ENCODE measurements around the gene SORBS1.

The SORBS1 gene

DNA sequence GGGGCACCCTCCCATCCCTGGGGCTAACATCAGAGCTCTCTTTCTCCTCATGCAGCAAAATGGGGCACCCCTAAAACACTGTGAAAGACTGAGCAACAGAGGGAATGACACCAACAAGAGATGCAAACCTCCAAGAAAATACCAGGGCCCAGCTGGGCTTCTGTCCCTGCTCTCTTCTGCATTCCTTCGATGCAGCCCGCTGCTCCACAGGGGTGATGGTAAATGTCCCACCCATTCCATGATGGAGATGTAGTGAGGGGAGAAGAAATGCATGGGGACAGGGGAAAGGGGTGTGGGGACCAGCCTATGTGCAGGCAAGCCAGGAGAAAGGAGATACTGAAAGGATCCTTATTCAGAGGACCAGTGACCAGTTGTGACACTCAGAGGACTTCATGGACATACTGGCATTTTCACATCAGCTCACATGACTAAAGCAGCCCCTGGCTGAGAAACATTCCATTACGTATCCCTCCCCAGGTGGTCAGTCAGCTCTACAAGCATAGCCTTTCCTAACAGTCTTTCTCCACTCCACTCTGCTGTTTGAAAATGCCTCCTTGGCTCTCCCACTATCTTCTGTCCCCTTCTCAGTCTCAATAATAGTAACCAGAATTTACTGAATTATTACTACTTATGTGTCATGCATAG is 13.3 kb downstream of the SORBS1 start:
- H3K27me3 ChIP-seq (ENCODE audit: control insufficient read depth, insufficient read depth, low read length): no peaks in the 10 kb centered on the region
- H3K9ac ChIP-seq (ENCODE audit: low read depth, low read length): no peak overlapping the region
- H3K9me3 ChIP-seq (ENCODE audit: control insufficient read depth, insufficient read depth, low read length): no peaks in the 10 kb centered on the region
- H3K4me3 ChIP-seq (ENCODE audit: low read depth, low read length): no peak overlapping the region
- no peaks in the 10 kb centered on the region for H3K36me3 ChIP-seq (ENCODE audit: control insufficient read depth, insufficient read depth, low read length)
- H3K4me1 ChIP-seq (ENCODE audit: control insufficient read depth, insufficient read depth, low read length): peaks cover 41% of the 10 kb centered on the region

DNA sequence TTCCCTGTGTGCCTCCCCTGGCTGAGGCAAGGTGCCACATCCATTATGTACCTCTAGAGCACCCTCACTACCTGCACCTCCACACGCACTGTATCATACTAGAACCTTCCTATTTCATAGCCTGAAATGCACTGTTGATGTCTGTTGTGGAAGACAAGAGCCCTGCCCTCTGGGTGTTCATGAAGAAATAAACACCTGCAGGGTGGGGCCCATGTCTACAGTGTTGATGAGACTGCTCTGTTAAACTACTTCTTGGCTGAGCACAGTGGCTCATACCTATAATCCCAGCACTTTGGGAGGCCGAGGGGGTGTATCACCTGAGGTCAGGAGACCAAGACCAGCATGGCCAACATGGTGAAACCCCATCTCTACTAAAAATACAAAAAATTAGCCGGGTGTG is 14.0 kb downstream of the SORBS1 start:
- H3K4me1 ChIP-seq (ENCODE audit: control insufficient read depth, insufficient read depth, low read length): peaks cover 38% of the 10 kb centered on the region
- H3K9me3 ChIP-seq (ENCODE audit: control insufficient read depth, insufficient read depth, low read length): no peaks in the 10 kb centered on the region

DNA sequence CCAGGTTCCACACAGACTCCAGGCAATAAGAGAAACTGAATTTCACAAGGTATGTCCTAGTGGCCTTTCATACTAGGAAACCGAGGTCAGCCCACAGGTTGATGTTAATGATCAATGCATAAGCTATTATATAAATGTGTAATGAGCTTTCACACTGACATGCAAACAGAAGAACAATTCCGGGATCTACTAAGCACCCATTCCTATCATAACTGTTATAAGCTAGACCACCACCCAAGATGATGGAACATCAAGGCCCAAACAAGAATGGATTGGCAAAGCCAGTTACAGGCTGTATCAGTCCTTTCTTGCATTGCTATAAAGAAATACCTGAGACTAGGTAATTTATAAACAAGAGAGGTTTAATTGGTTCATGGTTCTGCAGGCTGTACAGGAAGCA is 15.2 kb downstream of the SORBS1 start:
- Histone ChIP-seq H3K4me1 (ENCODE audit: control insufficient read depth, insufficient read depth, low read length) (peaks cover 38% of the 10 kb centered on the region), H3K4me3 (ENCODE audit: low read depth, low read length) (no peak overlapping the region), H3K36me3 (ENCODE audit: control insufficient read depth, insufficient read depth, low read length) (no peaks in the 10 kb centered on the region), H3K27me3 (ENCODE audit: control insufficient read depth, insufficient read depth, low read length) (no peaks in the 10 kb centered on the region), H3K9ac (ENCODE audit: low read depth, low read length) (no peak overlapping the region), H3K9me3 (ENCODE audit: control insufficient read depth, insufficient read depth, low read length) (no peaks in the 10 kb centered on the region)

More for the DNA sequence above, 14.0 kb downstream of the SORBS1 start:
- no peaks in the 10 kb centered on the region for H3K27me3 ChIP-seq (ENCODE audit: control insufficient read depth, insufficient read depth, low read length)
- no peak overlapping the region for H3K4me3 ChIP-seq (ENCODE audit: low read depth, low read length)
- H3K9ac ChIP-seq (ENCODE audit: low read depth, low read length): no peak overlapping the region
- H3K36me3 ChIP-seq (ENCODE audit: control insufficient read depth, insufficient read depth, low read length): no peaks in the 10 kb centered on the region

DNA sequence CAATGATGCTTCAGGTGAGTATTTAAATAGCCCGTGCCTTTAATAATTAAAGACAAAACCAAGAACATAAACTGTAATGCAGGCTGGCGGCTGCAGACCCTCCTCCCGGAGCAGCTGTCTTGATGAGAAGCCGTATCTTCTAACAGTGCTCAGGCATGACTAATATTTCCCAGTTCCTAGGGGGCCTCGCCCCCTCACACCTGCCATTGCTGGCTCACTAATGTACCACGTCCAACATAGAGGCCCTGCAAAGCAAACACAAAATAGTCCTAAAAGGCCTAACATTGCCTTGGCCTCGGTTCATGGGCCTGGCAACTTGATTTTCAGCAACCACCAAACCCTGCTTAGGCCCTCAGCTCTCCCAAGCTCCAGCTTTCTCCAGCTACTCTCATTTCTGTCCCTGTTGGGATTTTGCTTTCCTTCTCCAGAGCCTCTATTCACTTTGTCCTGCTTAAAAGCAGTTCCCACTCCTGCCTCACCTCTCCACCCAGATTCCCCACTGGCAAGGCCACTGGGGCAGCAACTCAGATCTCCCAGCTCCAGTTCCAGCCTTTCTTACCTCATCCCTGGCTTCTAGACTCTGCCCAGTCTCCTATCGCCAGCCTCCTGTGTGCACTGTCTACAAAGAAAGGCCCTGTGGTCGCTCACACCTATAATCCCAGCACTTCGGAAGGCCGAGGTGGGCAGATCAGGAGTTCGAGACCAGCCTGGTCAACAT is 16.2 kb downstream of the SORBS1 start:
- H3K9ac ChIP-seq (ENCODE audit: low read depth, low read length): no peak overlapping the region
- H3K9me3 ChIP-seq (ENCODE audit: control insufficient read depth, insufficient read depth, low read length): no peaks in the 10 kb centered on the region
- H3K27me3 ChIP-seq (ENCODE audit: control insufficient read depth, insufficient read depth, low read length): no peaks in the 10 kb centered on the region
- peaks cover 38% of the 10 kb centered on the region for H3K4me1 ChIP-seq (ENCODE audit: control insufficient read depth, insufficient read depth, low read length)
- no peaks in the 10 kb centered on the region for H3K36me3 ChIP-seq (ENCODE audit: control insufficient read depth, insufficient read depth, low read length)
- H3K4me3 ChIP-seq (ENCODE audit: low read depth, low read length): no peak overlapping the region

DNA sequence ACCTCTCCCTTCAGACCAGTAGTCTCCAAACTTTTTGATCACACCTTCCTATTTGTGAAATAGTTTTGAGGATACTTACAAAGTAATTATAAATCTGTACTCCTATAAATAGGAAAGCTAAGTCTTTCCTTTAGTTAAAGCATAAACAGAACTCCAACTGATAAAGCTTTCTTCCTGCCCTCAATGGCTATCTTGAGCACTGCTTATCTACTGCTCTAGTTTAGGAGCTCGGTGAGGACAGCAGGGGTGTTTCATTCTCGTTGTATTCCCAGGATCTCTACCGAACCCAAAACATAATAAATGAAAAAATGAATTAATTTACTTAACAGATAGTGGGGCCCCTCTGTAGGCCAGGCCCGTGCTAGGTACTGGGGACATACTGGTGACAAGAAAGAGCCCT is 17.7 kb downstream of the SORBS1 start:
- Histone ChIP-seq H3K36me3 (ENCODE audit: control insufficient read depth, insufficient read depth, low read length) (no peaks in the 10 kb centered on the region), H3K4me1 (ENCODE audit: control insufficient read depth, insufficient read depth, low read length) (peaks cover 37% of the 10 kb centered on the region), H3K27me3 (ENCODE audit: control insufficient read depth, insufficient read depth, low read length) (no peaks in the 10 kb centered on the region), H3K9me3 (ENCODE audit: control insufficient read depth, insufficient read depth, low read length) (no peaks in the 10 kb centered on the region), H3K9ac (ENCODE audit: low read depth, low read length) (no peak overlapping the region), H3K4me3 (ENCODE audit: low read depth, low read length) (no peak overlapping the region)

DNA sequence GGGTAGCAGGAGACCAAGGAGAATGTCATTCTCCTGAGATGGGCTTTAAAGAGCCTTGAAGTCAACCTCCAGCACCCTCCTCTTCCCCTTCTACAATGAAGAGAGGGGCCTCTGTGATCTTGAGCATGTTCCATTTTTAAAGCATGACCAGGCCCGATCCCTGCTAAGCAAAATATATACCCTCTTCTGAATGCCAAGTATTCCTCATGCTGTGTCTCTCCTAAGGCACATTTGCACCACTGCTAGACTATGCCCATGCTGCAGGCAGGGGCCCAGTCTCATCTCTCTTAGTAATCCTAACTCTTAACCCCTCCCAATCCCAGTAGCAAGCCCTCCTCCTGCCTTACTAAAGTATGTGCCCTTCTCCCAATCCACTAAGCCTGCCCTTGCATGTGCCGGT is 18.4 kb downstream of the SORBS1 start:
- Histone ChIP-seq H3K4me3 (ENCODE audit: low read depth, low read length) (no peak overlapping the region), H3K27me3 (ENCODE audit: control insufficient read depth, insufficient read depth, low read length) (no peaks in the 10 kb centered on the region), H3K9me3 (ENCODE audit: control insufficient read depth, insufficient read depth, low read length) (no peaks in the 10 kb centered on the region), H3K9ac (ENCODE audit: low read depth, low read length) (no peak overlapping the region), H3K36me3 (ENCODE audit: control insufficient read depth, insufficient read depth, low read length) (no peaks in the 10 kb centered on the region), H3K4me1 (ENCODE audit: control insufficient read depth, insufficient read depth, low read length) (peaks cover 34% of the 10 kb centered on the region)

DNA sequence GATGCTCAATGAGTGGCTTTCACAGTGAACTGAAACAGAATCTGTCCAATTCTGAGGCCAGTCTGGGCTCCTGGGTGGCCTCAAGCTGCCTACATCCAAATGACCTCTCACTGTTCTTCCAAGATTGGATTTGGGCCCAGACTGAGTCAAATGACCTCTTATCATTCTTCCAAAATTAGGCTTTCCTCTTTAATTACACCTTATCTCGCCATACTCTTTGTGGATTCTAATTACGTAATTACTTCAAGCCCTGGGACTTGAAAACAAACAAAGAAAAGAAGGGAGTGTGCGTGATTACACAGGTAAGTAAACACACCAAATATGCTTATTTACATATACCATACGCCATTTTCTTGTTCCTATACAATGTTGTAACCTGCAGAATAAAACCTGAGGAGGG is 18.8 kb downstream of the SORBS1 start:
- Histone ChIP-seq H3K27me3 (ENCODE audit: control insufficient read depth, insufficient read depth, low read length) (no peaks in the 10 kb centered on the region), H3K4me3 (ENCODE audit: low read depth, low read length) (no peak overlapping the region), H3K4me1 (ENCODE audit: control insufficient read depth, insufficient read depth, low read length) (peaks cover 34% of the 10 kb centered on the region), H3K9me3 (ENCODE audit: control insufficient read depth, insufficient read depth, low read length) (no peaks in the 10 kb centered on the region), H3K36me3 (ENCODE audit: control insufficient read depth, insufficient read depth, low read length) (no peaks in the 10 kb centered on the region), H3K9ac (ENCODE audit: low read depth, low read length) (no peak overlapping the region)

DNA sequence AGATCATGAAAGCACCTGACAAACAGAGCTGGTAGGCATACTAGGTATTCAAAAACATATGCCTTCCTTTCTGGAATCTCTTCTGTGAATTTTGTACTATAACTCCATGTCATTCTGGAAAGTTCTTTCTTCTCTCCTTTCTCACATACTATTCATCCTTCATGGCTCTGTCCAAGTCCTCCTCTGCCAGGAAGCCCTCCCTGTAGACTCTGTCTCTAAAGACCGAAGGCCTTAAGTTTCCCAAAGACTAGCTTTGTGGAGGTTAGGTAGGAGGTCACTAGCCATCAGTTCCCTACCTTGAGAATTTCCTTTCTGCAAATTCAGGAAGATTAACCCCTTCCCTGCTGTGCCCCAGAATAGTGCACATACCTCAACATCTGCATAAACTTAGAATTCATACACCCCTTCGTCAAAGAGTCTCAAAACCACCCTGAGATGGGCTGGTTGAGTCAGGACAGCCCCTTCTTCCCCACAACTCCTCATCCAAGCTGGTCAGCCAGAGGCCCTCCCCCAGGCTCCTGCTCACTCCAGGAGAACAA is 20.6 kb downstream of the SORBS1 start:
- H3K4me1 ChIP-seq (ENCODE audit: control insufficient read depth, insufficient read depth, low read length): peaks cover 34% of the 10 kb centered on the region
- no peak overlapping the region for H3K9ac ChIP-seq (ENCODE audit: low read depth, low read length)
- no peak overlapping the region for H3K4me3 ChIP-seq (ENCODE audit: low read depth, low read length)
- H3K36me3 ChIP-seq (ENCODE audit: control insufficient read depth, insufficient read depth, low read length): no peaks in the 10 kb centered on the region
- H3K27me3 ChIP-seq (ENCODE audit: control insufficient read depth, insufficient read depth, low read length): no peaks in the 10 kb centered on the region
- H3K9me3 ChIP-seq (ENCODE audit: control insufficient read depth, insufficient read depth, low read length): no peaks in the 10 kb centered on the region

DNA sequence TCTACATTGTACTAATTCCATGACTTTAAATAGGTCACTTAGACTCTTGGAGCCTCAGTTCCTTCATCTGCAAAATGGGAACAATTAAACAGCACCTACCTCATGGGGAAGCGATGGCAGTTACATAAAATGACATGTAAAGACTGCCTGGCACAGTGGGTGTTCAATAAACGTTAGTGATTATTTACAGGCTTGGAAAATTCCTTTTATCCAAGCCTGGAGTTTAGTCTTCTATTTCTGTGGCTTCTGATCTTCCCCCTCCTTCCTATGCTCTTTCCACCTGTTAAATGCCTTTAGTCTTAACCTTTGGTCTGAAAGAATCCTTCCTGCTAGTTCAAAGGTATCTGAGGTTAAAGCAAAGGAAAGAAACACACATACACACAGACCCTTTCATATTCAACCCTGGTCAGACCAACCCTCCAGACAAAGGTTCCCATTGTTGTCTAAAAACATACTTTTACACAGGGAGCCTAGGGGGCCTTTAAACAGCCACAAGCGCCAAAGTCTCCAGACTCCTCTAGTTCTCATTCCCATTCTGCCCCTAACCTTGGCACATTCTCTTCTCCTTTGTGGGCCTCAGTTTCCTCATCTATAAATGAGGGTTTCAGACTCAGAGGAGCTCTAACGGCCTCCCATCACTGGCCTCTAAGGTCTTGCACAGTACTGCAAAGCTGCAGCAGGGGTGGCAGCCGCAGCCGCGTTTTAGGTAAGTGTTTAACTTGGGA is 21.4 kb downstream of the SORBS1 start:
- Histone ChIP-seq H3K27me3 (ENCODE audit: control insufficient read depth, insufficient read depth, low read length) (no peaks in the 10 kb centered on the region), H3K36me3 (ENCODE audit: control insufficient read depth, insufficient read depth, low read length) (no peaks in the 10 kb centered on the region), H3K9me3 (ENCODE audit: control insufficient read depth, insufficient read depth, low read length) (no peaks in the 10 kb centered on the region), H3K4me1 (ENCODE audit: control insufficient read depth, insufficient read depth, low read length) (peaks cover 33% of the 10 kb centered on the region), H3K4me3 (ENCODE audit: low read depth, low read length) (no peak overlapping the region), H3K9ac (ENCODE audit: low read depth, low read length) (no peak overlapping the region)

DNA sequence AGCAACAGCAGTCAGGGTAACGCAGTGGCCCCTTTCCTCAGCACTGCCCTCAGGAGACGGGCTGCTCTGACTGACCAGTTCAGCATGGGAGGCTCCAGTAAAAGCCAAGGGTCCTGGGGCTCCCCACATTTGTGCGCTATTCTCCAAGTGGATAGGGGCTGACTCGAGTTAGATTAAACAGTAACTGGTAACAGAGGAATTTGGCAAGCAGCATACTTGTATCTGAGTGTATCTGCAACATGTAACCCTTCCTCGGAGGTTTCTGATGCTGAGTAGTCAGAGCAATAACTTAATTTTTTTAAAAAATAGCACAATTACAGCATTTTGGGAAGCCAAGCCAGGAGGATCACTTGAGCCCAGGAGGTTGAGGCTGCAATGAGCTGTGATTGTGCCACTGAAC is 22.8 kb downstream of the SORBS1 start:
- Histone ChIP-seq H3K4me3 (ENCODE audit: low read depth, low read length) (no peak overlapping the region), H3K36me3 (ENCODE audit: control insufficient read depth, insufficient read depth, low read length) (no peaks in the 10 kb centered on the region), H3K9me3 (ENCODE audit: control insufficient read depth, insufficient read depth, low read length) (no peaks in the 10 kb centered on the region), H3K4me1 (ENCODE audit: control insufficient read depth, insufficient read depth, low read length) (peaks cover 21% of the 10 kb centered on the region), H3K27me3 (ENCODE audit: control insufficient read depth, insufficient read depth, low read length) (no peaks in the 10 kb centered on the region), H3K9ac (ENCODE audit: low read depth, low read length) (no peak overlapping the region)

DNA sequence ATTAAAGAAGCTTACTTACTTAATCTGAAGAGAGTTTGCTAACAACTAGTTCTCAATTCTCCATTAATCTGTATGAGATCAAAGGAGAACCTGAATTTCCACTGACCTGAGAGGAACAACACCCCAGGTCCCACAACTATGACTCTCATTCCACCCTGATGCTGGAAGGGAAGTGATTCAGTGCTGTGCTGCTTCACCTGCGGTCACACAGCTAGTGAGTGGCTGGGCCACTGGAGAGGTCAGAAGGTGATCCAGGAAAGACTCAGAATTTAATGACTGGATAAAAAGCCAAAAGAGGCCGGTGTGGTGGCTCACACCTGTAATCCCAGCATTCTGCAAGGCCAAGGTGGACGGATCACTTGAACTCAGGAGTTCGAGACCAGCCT is 23.6 kb downstream of the SORBS1 start:
- Histone ChIP-seq H3K9ac (ENCODE audit: low read depth, low read length) (no peak overlapping the region), H3K9me3 (ENCODE audit: control insufficient read depth, insufficient read depth, low read length) (no peaks in the 10 kb centered on the region), H3K27me3 (ENCODE audit: control insufficient read depth, insufficient read depth, low read length) (no peaks in the 10 kb centered on the region), H3K36me3 (ENCODE audit: control insufficient read depth, insufficient read depth, low read length) (no peaks in the 10 kb centered on the region), H3K4me1 (ENCODE audit: control insufficient read depth, insufficient read depth, low read length) (peaks cover 21% of the 10 kb centered on the region), H3K4me3 (ENCODE audit: low read depth, low read length) (no peak overlapping the region)

All from iPS-15b (cell line).